Tibial artery (tissue), 4 donors: ENCODE measurements around the gene GALNTL6.

ENCODE experiments used
- DNase-seq, 2 donors: peaks; one replicate each; pipeline ENCODE4 v3.0.0-alpha.2; 2019
- H3K27ac ChIP-seq, 2 donors: fragments of 200-600 bp; sonication (generic) in 1 of 2; 1 replicate in 1 of 2; 2 replicates in 1 of 2; pipeline ENCODE4 v1.5.1; 2018 to 2019; ENCODE audit warnings: mild to moderate bottlenecking in 1 of 2
- H3K27me3 ChIP-seq, 2 donors: fragments of 200-600 bp; sonication (generic) in 1 of 2; one replicate each; pipeline versions ENCODE4 v1.5.1 to v1.6.0; 2016 to 2019
- H3K36me3 ChIP-seq, 3 donors: fragments of 200-600 bp; sonication (generic) in 2 of 3; one replicate each; pipeline ENCODE4 v1.5.1; 2016 to 2019; ENCODE audit warnings: mild to moderate bottlenecking in 2 of 3
- H3K4me1 ChIP-seq, 4 donors: fragments of 200-600 bp; sonication (generic) in 2 of 4; 1 replicate in 3 of 4; 2 replicates in 1 of 4; pipeline ENCODE4 v1.5.1; 2016 to 2019
- H3K4me3 ChIP-seq, 2 donors: fragments of 200-600 bp; sonication (generic) in 1 of 2; 1 replicate in 1 of 2; 2 replicates in 1 of 2; pipeline ENCODE4 v1.5.1; 2018 to 2019; ENCODE audit warnings: mild to moderate bottlenecking in 2 of 2
- H3K9me3 ChIP-seq, 3 donors: fragments of 200-600 bp; sonication (generic) in 1 of 3; one replicate each; pipeline ENCODE4 v1.5.1; 2016 to 2019
- intact Hi-C: fragments of 100-400 bp; cut with DNase I; formaldehyde crosslinking; loops from one replicate; pipeline ENCODE4 v1.15.0; 2023; ENCODE audit warnings: low total_unique reads
- TF ChIP-seq, protein P1 (sequence below), 2 experiments: fragments of 200-600 bp in 1 of 2; fragments of 450-650 bp in 1 of 2; IDR thresholded peaks; one replicate each; pipeline ENCODE4 v1.5.1; 2017 to 2019; ENCODE audit warnings: antibody characterized with exemption in 2 of 2, mild to moderate bottlenecking in 1 of 2, moderate library complexity in 1 of 2

The GALNTL6 gene

DNA sequence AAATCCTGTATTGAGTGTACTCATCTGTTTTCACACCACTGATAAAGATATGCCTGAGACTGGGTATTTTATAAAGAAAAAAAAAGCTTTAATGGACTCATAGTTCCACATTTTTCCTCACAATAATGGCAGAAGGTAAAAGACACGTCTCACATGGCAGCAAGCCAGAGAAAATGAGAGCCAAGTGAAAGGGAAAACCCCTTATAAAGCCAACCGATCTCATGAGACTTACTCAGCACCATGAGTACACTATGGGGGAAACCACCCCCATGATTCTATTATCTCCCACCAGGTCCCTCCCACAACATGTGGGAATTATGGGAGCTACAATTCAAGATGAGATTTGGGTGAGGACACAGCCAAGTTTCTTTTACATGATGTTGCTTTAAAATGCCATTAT, 171.9 kb downstream of the GALNTL6 start:
- TF ChIP-seq, protein P1, sequence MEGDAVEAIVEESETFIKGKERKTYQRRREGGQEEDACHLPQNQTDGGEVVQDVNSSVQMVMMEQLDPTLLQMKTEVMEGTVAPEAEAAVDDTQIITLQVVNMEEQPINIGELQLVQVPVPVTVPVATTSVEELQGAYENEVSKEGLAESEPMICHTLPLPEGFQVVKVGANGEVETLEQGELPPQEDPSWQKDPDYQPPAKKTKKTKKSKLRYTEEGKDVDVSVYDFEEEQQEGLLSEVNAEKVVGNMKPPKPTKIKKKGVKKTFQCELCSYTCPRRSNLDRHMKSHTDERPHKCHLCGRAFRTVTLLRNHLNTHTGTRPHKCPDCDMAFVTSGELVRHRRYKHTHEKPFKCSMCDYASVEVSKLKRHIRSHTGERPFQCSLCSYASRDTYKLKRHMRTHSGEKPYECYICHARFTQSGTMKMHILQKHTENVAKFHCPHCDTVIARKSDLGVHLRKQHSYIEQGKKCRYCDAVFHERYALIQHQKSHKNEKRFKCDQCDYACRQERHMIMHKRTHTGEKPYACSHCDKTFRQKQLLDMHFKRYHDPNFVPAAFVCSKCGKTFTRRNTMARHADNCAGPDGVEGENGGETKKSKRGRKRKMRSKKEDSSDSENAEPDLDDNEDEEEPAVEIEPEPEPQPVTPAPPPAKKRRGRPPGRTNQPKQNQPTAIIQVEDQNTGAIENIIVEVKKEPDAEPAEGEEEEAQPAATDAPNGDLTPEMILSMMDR (IDR thresholded peaks at IDR 0.05): no peak
- no peak overlapping the region for H3K4me3 ChIP-seq
- no peaks in the 10 kb centered on the region for H3K4me1 ChIP-seq
- DNase-seq: no peak
- no peaks in the 10 kb centered on the region for H3K27me3 ChIP-seq
- H3K27ac ChIP-seq: no peak overlapping the region
- H3K36me3 ChIP-seq: no peaks in the 10 kb centered on the region
- intact Hi-C loops: no loop called here
- H3K9me3 ChIP-seq: no peaks in the 10 kb centered on the region

DNA sequence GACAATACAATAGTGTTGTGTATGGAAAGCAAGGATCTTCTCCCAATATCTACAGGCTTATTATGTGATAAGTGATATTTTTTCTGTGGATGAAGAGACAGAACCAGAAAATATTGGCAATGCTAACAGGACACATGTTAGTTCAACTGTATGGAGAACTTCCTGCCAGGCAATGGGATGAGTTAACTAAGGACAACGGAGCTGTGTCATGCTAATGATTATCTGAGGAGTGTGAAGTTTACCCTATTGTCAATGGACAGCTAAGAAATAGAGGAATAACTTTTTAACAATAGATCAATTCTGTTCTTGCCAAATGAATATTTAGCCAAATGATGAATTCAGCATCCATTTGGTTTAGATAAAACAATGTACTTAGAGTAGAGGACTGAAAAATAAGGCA, 180.0 kb downstream of the GALNTL6 start:
- H3K27me3 ChIP-seq: no peaks in the 10 kb centered on the region
- no peaks in the 10 kb centered on the region for H3K9me3 ChIP-seq
- H3K27ac ChIP-seq: no peak overlapping the region
- H3K4me1 ChIP-seq: no peaks in the 10 kb centered on the region
- TF ChIP-seq, protein P1 (IDR thresholded peaks at IDR 0.05): no peak
- intact Hi-C loops: no loop called here
- no peak overlapping the region for H3K4me3 ChIP-seq
- no peaks in the 10 kb centered on the region for H3K36me3 ChIP-seq
- DNase-seq: no peak

DNA sequence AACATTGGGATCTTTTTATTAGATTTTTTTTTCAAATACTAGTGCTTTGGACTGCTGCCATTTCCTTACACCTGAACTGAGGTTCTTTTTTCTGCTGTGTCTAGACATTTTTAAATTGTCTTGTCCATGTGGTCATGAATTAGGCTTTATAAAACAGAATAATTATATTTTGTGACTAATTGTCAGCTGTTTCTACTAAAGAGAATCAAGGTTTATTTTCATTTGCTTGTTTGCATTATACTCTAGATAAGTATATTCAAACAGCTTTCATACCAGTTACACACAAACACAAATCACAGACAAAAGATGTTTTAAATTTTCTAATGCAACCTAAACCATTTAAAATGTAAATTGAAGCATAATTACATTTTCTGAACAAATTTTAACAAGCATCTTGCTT, 194.7 kb downstream of the GALNTL6 start:
- no peaks in the 10 kb centered on the region for H3K4me1 ChIP-seq
- H3K4me3 ChIP-seq: no peak overlapping the region
- no peaks in the 10 kb centered on the region for H3K36me3 ChIP-seq
- no peak for DNase-seq
- H3K27ac ChIP-seq: no peak overlapping the region
- intact Hi-C loops: no loop called here
- H3K9me3 ChIP-seq: no peaks in the 10 kb centered on the region
- no peaks in the 10 kb centered on the region for H3K27me3 ChIP-seq
- TF ChIP-seq, protein P1 (IDR thresholded peaks at IDR 0.05): no peak

DNA sequence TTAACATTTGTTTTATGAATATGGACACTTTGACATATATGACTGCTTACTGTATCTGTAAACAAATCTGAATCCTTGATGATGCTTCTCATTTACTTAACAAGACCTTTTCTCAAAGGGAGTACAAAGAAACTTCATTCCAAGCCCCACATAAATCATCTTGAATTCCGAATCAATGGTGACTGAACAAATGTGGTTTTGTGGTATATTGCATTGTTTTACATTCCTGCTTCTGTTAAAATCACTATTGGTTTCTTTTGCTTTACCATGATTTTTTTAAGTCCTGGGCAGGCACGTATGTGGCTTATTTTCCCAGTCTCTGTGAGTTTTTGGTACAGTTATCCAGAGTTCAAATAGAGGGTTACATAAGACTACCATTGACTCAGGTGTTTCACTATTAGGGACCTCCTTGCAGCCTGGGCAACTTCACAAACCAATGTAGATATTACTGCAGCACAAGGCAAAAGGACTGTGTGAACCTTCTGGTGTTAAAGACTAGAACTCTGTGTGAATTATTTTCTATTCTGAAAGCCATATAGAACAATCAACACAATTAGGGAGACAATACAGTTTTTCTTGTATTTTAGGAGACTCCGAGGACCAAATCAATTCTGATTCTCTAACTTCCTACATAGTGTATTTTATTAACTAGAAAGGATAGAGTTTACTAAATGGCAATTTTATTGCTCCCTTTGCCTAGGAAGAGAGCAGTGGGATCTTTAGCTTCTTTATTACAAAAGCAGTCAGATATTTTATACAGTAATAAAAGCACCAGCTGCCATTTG, 196.4 kb downstream of the GALNTL6 start:
- Histone ChIP-seq H3K4me3 (no peak overlapping the region), H3K27ac (no peak overlapping the region), H3K36me3 (no peaks in the 10 kb centered on the region), H3K4me1 (no peaks in the 10 kb centered on the region), H3K27me3 (no peaks in the 10 kb centered on the region), H3K9me3 (no peaks in the 10 kb centered on the region)
- TF ChIP-seq, protein P1 (IDR thresholded peaks at IDR 0.05): no peak
- DNase-seq: no peak
- intact Hi-C loops: no loop called here

DNA sequence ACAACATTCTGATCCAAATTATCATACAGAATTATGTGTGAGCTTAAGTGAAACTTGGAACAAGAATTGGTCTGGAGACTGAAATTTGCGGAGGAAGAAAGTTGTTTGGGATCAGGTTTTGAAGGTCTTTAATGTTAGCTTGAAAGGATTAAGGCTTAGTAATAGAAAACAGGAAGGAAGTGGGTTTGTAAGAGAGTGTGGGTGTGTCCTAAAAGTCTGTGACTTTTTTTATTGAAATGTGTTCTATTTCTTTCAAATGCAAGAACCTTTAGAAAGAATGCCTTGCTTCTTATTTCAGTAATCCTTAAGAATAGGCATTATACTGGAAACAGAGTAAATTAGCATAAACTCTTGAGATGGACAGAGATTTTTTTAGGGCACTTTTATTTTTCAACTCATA, 198.0 kb downstream of the GALNTL6 start:
- DNase-seq: no peak
- TF ChIP-seq, protein P1 (IDR thresholded peaks at IDR 0.05): no peak
- Histone ChIP-seq H3K9me3 (no peaks in the 10 kb centered on the region), H3K36me3 (no peaks in the 10 kb centered on the region), H3K27me3 (no peaks in the 10 kb centered on the region), H3K4me1 (no peaks in the 10 kb centered on the region), H3K27ac (no peak overlapping the region), H3K4me3 (no peak overlapping the region)
- intact Hi-C loops: no loop called here
